Measurements from ENCODE around the gene NPHP4. TPM values are rescaled to one million over a fixed set of nuclear protein-coding genes. Genes with fewer than 3 reads are reported as not detected.

The NPHP4 gene
- total and polyA plus RNA-seq, 10 of the 15 experiments (the other 5 are each of a cell fraction or from before 2014, with no cell fraction given): 0.16 to 10.5 (median 3.1) TPM

DNA sequence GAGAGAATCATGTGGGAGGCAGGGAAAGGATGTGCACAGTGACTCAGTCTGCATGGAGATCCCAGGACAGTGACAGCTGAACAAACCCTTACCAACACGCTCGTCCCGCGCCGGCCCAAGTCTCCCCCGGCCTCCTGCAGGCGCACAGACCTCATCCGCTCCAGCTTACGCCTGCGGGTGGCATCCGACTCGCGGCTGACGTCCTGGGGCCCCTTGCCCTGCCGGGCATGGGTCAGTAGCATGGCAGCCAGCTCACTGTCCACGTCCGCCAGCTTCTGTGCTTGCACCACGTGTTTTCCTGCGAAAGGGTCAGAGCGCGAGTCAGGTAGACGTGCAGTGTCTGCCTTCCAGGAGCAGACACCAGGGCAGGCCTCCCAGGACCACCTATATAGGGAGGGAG is 115.2 kb downstream of the NPHP4 start:
- WGBS (ENCODE audit: insufficient coverage, insufficient replicate concordance, low lambda C conversion rate, missing lambda C conversion rate): 90% methylated on average over 21 of the region's 22 CpGs
- H3K9ac ChIP-seq (ENCODE audit: control insufficient read depth, insufficient read depth, low read length): no peak overlapping the region
- ChIA-PET RAD21 (ENCODE audit: unreplicated experiment) (no interaction called here), SMC1A (ENCODE audit: uncharacterized antibody, unreplicated experiment) (no interaction called here), CTCF (no interaction called here), POLR2A (no interaction called here)
- no peak for ATAC-seq
- no peak for DNase-seq (ENCODE audit: low read depth, low spot score)
- no peaks in the 10 kb centered on the region for H4K20me1 ChIP-seq (ENCODE audit: control insufficient read depth, insufficient read depth)
- no peaks in the 10 kb centered on the region for H3K79me2 ChIP-seq (ENCODE audit: control insufficient read depth, insufficient read depth, low read length)
- intact Hi-C loops (cut with micrococcal nuclease; ENCODE audit: unreplicated experiment): no loop called here
- no peak overlapping the region for H3K4me3 ChIP-seq
- peaks cover 0 to 6% of the 10 kb centered on the region in 2 experiments; a peak in 2 of 4 replicates for H3K36me3 ChIP-seq (ENCODE audit: control insufficient read depth in 2 of 2, insufficient read depth in 2 of 2, low read length in 1 of 2)
- FAIRE-seq: no peak
- no peak overlapping the region for H3K4me2 ChIP-seq (ENCODE audit: control insufficient read depth, insufficient read depth)
- in situ Hi-C loops (cut with MboI): no loop called here
- no peaks in the 10 kb centered on the region for H3K4me1 ChIP-seq (ENCODE audit: control insufficient read depth, insufficient read depth, low read length)
- no peak overlapping the region for H3K27ac ChIP-seq (ENCODE audit: control insufficient read depth, insufficient read depth)
- H3K9me3 ChIP-seq (replicated peaks; ENCODE audit: control insufficient read depth, insufficient read depth, low read length): no peaks in the 10 kb centered on the region; the same call in 2 of the 3 replicates
- no peak overlapping the region for H2AFZ ChIP-seq (ENCODE audit: control insufficient read depth, low read depth, low read length)
- H3K27me3 ChIP-seq (replicated peaks in 1 of 2; ENCODE audit: control insufficient read depth in 2 of 2, insufficient read depth in 2 of 2, low read length in 1 of 2): no peaks in the 10 kb centered on the region
- no TSS peak for BruUV-seq (replicated peaks)
- TF ChIP-seq PML (IDR thresholded peaks at IDR 0.05; ENCODE audit: low read length) (no peak), TARDBP (IDR thresholded peaks at IDR 0.05; ENCODE audit: borderline replicate concordance) (no peak), CEBPB (IDR thresholded peaks at IDR 0.05; ENCODE audit: borderline replicate concordance in 1 of 2, low read depth in 2 of 2, low read length in 2 of 2) (no peak), SREBF2 (IDR thresholded peaks at IDR 0.05; ENCODE audit: low read length) (no peak), TAF1 (IDR thresholded peaks at IDR 0.05; ENCODE audit: borderline replicate concordance, low read depth, low read length) (no peak), MYC (IDR thresholded peaks at IDR 0.05; ENCODE audit: insufficient read depth, insufficient read length, insufficient replicate concordance, low read length, severe bottlenecking) (no peak), ZNF207 (IDR thresholded peaks at IDR 0.05; ENCODE audit: borderline replicate concordance) (no peak), CBX5 (IDR thresholded peaks at IDR 0.05; ENCODE audit: low read depth) (no peak), GATAD2B (conservative IDR thresholded peaks at IDR 0.05; ENCODE audit: low read depth) (no peak), TBL1XR1 (IDR thresholded peaks at IDR 0.05; ENCODE audit: low read depth, low read length) (no peak), KAT2A (conservative IDR thresholded peaks at IDR 0.05; ENCODE audit: control insufficient read depth, low read depth, low read length) (no peak), HDAC6 (IDR thresholded peaks at IDR 0.05; ENCODE audit: unreplicated experiment) (no peak), RCOR1 (conservative IDR thresholded peaks at IDR 0.05; ENCODE audit: low read depth, low read length) (no peak)
- TF ChIP-seq, protein P1, sequence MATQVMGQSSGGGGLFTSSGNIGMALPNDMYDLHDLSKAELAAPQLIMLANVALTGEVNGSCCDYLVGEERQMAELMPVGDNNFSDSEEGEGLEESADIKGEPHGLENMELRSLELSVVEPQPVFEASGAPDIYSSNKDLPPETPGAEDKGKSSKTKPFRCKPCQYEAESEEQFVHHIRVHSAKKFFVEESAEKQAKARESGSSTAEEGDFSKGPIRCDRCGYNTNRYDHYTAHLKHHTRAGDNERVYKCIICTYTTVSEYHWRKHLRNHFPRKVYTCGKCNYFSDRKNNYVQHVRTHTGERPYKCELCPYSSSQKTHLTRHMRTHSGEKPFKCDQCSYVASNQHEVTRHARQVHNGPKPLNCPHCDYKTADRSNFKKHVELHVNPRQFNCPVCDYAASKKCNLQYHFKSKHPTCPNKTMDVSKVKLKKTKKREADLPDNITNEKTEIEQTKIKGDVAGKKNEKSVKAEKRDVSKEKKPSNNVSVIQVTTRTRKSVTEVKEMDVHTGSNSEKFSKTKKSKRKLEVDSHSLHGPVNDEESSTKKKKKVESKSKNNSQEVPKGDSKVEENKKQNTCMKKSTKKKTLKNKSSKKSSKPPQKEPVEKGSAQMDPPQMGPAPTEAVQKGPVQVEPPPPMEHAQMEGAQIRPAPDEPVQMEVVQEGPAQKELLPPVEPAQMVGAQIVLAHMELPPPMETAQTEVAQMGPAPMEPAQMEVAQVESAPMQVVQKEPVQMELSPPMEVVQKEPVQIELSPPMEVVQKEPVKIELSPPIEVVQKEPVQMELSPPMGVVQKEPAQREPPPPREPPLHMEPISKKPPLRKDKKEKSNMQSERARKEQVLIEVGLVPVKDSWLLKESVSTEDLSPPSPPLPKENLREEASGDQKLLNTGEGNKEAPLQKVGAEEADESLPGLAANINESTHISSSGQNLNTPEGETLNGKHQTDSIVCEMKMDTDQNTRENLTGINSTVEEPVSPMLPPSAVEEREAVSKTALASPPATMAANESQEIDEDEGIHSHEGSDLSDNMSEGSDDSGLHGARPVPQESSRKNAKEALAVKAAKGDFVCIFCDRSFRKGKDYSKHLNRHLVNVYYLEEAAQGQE (IDR thresholded peaks at IDR 0.05; ENCODE audit: low read depth, low read length): no peak
- TF ChIP-seq, protein P2, sequence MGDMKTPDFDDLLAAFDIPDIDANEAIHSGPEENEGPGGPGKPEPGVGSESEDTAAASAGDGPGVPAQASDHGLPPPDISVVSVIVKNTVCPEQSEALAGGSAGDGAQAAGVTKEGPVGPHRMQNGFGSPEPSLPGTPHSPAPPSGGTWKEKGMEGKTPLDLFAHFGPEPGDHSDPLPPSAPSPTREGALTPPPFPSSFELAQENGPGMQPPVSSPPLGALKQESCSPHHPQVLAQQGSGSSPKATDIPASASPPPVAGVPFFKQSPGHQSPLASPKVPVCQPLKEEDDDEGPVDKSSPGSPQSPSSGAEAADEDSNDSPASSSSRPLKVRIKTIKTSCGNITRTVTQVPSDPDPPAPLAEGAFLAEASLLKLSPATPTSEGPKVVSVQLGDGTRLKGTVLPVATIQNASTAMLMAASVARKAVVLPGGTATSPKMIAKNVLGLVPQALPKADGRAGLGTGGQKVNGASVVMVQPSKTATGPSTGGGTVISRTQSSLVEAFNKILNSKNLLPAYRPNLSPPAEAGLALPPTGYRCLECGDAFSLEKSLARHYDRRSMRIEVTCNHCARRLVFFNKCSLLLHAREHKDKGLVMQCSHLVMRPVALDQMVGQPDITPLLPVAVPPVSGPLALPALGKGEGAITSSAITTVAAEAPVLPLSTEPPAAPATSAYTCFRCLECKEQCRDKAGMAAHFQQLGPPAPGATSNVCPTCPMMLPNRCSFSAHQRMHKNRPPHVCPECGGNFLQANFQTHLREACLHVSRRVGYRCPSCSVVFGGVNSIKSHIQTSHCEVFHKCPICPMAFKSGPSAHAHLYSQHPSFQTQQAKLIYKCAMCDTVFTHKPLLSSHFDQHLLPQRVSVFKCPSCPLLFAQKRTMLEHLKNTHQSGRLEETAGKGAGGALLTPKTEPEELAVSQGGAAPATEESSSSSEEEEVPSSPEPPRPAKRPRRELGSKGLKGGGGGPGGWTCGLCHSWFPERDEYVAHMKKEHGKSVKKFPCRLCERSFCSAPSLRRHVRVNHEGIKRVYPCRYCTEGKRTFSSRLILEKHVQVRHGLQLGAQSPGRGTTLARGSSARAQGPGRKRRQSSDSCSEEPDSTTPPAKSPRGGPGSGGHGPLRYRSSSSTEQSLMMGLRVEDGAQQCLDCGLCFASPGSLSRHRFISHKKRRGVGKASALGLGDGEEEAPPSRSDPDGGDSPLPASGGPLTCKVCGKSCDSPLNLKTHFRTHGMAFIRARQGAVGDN (IDR thresholded peaks at IDR 0.05): no peak
- TF ChIP-seq, protein P3, sequence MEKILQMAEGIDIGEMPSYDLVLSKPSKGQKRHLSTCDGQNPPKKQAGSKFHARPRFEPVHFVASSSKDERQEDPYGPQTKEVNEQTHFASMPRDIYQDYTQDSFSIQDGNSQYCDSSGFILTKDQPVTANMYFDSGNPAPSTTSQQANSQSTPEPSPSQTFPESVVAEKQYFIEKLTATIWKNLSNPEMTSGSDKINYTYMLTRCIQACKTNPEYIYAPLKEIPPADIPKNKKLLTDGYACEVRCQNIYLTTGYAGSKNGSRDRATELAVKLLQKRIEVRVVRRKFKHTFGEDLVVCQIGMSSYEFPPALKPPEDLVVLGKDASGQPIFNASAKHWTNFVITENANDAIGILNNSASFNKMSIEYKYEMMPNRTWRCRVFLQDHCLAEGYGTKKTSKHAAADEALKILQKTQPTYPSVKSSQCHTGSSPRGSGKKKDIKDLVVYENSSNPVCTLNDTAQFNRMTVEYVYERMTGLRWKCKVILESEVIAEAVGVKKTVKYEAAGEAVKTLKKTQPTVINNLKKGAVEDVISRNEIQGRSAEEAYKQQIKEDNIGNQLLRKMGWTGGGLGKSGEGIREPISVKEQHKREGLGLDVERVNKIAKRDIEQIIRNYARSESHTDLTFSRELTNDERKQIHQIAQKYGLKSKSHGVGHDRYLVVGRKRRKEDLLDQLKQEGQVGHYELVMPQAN (conservative IDR thresholded peaks at IDR 0.05): no peak

Measured in GM12878 (cell line).